Prostate gland (tissue), 2 donors: ENCODE results near the gene WSB1.

Experiments used
- CTCF ChIP-seq, 4 experiments: fragments of 200-600 bp in 2 of 4; fragments of 450-650 bp in 2 of 4; sonication (generic) in 2 of 4; IDR thresholded peaks; 1 replicate in 3 of 4; 2 replicates in 1 of 4; pipeline ENCODE4 v1.5.1; 2016 to 2019; ENCODE audit warnings: antibody characterized with exemption in 4 of 4, mild to moderate bottlenecking in 2 of 4, moderate library complexity in 2 of 4
- POLR2A ChIP-seq: fragments of 450-650 bp; IDR thresholded peaks from one replicate; pipeline ENCODE4 v1.6.1; 2016; ENCODE audit warnings: antibody characterized with exemption, mild to moderate bottlenecking
- POLR2AphosphoS5 ChIP-seq: sonication (generic); formaldehyde crosslinking; IDR thresholded peaks from one replicate; pipeline ENCODE4 v1.6.1; 2017; ENCODE audit warnings: antibody characterized with exemption

- TF ChIP-seq CTCF (IDR thresholded peaks at IDR 0.05) (no peak), POLR2A (no peak), POLR2AphosphoS5 (no peak)
Measured at GRCh38 chr17:27343294-27343693, 49.4 kb downstream of the WSB1 start.
